HepG2 (cell line): ENCODE measurements around the gene TWNK. TPM values are rescaled to one million over a fixed set of nuclear protein-coding genes. Genes with fewer than 3 reads are reported as not detected.

ENCODE experiments used
- BORCS8-MEF2B ChIP-seq: sonication (generic); formaldehyde crosslinking; IDR thresholded peaks from 2 replicates; pipeline ENCODE4 v1.8.0; 2022; ENCODE audit warnings: mild to moderate bottlenecking, missing genetic modification reagents
- EHMT2 ChIP-seq: fragments of 200-600 bp; sonication (generic); IDR thresholded peaks from 2 replicates; pipeline ENCODE4 v1.7.0; 2017; ENCODE audit warnings: antibody characterized with exemption, low read depth, low read length, borderline replicate concordance
- RCOR2 ChIP-seq: IDR thresholded peaks from 2 replicates; pipeline ENCODE4 v1.6.1; 2016; ENCODE audit warnings: missing biosample characterization, missing genetic modification reagents
- RXRA ChIP-seq: sonication (generic); formaldehyde crosslinking; IDR thresholded peaks from 2 replicates; pipeline ENCODE4 v1.5.1; 2020; ENCODE audit warnings: missing genetic modification reagents
- SRSF9 ChIP-seq: fragments of 200-400 bp; formaldehyde crosslinking; IDR thresholded peaks from 2 replicates; pipeline ENCODE4 v1.6.1; 2018; ENCODE audit warnings: borderline replicate concordance, mild to moderate bottlenecking, low read depth, low read length; ENCODE audit not compliant: insufficient read depth, poor library complexity, severe bottlenecking
- ZFP36 ChIP-seq: fragments of 150-350 bp; IDR thresholded peaks from 2 replicates; pipeline ENCODE4 v1.6.1; 2018; ENCODE audit warnings: borderline replicate concordance, low read length, low read depth; ENCODE audit not compliant: partially characterized antibody
- ZNF263 ChIP-seq: sonication (generic); formaldehyde crosslinking; IDR thresholded peaks from 2 replicates; pipeline ENCODE4 v1.4.0; 2020; ENCODE audit warnings: missing genetic modification reagents
- polyA plus RNA-seq, 8 experiments: library from polyadenylated mRNA; depleted of rRNA in 3 of 8; stranded (reverse) in 7 of 8; unstranded in 1 of 8; fragments of >200 nt; fragmentation: Illumina TruSeq in 4 of 8; extraction: Trizol in 4 of 8; gene quantifications; 2 replicates each; pipeline versions ENCODE4 v1.2.1 to v1.2.3, GENCODE V29; 2011 to 2016; ENCODE audit warnings: low read depth in 4 of 8, missing spikeins in 1 of 8, mixed read lengths in 1 of 8; ENCODE audit not compliant: insufficient read depth in 1 of 8
- total RNA-seq, 5 experiments: library from RNA; depleted of rRNA; stranded (reverse); fragments of >200 nt; fragmentation: Illumina TruSeq; extraction: Trizol; gene quantifications; 2 replicates each; pipeline ENCODE4 v1.2.3, GENCODE V29; 2016; ENCODE audit warnings: low read depth in 1 of 5
- TF ChIP-seq, protein P1 (sequence below): sonication (generic); formaldehyde crosslinking; IDR thresholded peaks from 2 replicates; pipeline ENCODE4 v1.4.0; 2020; ENCODE audit warnings: missing genetic modification reagents
- TF ChIP-seq, protein P2 (sequence below): sonication (generic); formaldehyde crosslinking; IDR thresholded peaks from 2 replicates; pipeline ENCODE4 v1.9.0; 2021; ENCODE audit warnings: mild to moderate bottlenecking, missing genetic modification reagents
- TF ChIP-seq, protein P3 (sequence below): sonication (generic); formaldehyde crosslinking; IDR thresholded peaks from 2 replicates; pipeline ENCODE4 v1.8.0; 2022; ENCODE audit warnings: mild to moderate bottlenecking, missing genetic modification reagents
- TF ChIP-seq, protein P4 (sequence below): sonication (generic); formaldehyde crosslinking; IDR thresholded peaks from 2 replicates; pipeline ENCODE4 v1.4.0; 2020; ENCODE audit warnings: missing genetic modification reagents

TWNK gene
- total and polyA plus RNA-seq, 2 of the 13 experiments (the other 11 are each of a cell fraction or from before 2014, with no cell fraction given) = 10.7 to 16.5 TPM

DNA sequence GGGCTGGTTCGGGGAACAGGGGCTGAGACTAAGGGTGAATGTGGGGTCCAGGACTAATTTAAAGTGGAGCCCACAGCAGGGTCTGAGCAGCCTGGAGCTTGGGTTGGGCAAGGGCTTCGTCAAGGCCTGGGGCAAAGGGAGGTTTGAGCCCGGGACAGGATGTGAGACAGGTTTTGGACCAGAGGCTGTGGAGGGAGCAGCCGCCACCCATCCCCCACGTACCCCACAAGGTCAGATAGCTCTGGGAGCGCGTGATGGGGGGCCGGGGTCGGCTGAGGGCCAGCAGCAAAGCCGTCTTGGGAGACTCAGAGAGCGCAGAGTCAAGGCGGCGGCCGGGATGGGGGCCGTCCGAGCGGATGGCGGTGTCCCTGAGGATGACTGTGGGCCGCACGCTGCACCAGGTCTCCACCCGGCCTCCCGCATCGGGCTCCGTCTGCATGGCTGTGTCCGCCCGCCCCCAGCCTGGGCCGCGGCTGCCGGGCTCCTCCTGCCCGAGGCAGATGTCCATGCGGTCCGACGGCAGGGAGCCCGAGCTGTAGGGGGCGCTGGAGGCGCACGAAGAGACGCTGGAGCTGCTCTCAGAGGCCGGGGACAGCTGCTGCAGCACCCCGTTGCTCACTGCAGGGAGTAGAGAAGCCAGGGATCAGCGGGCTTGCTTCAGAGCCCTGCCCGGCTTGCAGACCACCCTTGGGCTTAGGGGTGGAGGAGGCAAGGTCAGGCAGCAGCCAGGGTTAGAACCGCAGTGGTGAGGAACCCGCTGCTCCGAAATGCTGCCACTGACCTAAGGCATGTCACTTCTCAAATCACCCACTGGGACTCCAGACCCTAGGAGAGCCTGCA is 31.5 kb downstream of the TWNK start (continued):
- TF ChIP-seq, protein P1, sequence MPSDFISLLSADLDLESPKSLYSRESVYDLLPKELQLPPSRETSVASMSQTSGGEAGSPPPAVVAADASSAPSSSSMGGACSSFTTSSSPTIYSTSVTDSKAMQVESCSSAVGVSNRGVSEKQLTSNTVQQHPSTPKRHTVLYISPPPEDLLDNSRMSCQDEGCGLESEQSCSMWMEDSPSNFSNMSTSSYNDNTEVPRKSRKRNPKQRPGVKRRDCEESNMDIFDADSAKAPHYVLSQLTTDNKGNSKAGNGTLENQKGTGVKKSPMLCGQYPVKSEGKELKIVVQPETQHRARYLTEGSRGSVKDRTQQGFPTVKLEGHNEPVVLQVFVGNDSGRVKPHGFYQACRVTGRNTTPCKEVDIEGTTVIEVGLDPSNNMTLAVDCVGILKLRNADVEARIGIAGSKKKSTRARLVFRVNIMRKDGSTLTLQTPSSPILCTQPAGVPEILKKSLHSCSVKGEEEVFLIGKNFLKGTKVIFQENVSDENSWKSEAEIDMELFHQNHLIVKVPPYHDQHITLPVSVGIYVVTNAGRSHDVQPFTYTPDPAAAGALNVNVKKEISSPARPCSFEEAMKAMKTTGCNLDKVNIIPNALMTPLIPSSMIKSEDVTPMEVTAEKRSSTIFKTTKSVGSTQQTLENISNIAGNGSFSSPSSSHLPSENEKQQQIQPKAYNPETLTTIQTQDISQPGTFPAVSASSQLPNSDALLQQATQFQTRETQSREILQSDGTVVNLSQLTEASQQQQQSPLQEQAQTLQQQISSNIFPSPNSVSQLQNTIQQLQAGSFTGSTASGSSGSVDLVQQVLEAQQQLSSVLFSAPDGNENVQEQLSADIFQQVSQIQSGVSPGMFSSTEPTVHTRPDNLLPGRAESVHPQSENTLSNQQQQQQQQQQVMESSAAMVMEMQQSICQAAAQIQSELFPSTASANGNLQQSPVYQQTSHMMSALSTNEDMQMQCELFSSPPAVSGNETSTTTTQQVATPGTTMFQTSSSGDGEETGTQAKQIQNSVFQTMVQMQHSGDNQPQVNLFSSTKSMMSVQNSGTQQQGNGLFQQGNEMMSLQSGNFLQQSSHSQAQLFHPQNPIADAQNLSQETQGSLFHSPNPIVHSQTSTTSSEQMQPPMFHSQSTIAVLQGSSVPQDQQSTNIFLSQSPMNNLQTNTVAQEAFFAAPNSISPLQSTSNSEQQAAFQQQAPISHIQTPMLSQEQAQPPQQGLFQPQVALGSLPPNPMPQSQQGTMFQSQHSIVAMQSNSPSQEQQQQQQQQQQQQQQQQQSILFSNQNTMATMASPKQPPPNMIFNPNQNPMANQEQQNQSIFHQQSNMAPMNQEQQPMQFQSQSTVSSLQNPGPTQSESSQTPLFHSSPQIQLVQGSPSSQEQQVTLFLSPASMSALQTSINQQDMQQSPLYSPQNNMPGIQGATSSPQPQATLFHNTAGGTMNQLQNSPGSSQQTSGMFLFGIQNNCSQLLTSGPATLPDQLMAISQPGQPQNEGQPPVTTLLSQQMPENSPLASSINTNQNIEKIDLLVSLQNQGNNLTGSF (CRISPR knock-in tag) = no peak; the same call in 1 of the 2 replicates
- TF ChIP-seq SRSF9 (no peak), ZFP36 (no peak), RCOR2 (CRISPR knock-in tag) (no peak), EHMT2 (no peak), BORCS8-MEF2B (peak; percentile 76), ZNF263 (CRISPR knock-in tag) (peak; percentile 56; the same call in 1 of the 2 replicates), RXRA (CRISPR knock-in tag) (peak; percentile 78)
- TF ChIP-seq, protein P2, sequence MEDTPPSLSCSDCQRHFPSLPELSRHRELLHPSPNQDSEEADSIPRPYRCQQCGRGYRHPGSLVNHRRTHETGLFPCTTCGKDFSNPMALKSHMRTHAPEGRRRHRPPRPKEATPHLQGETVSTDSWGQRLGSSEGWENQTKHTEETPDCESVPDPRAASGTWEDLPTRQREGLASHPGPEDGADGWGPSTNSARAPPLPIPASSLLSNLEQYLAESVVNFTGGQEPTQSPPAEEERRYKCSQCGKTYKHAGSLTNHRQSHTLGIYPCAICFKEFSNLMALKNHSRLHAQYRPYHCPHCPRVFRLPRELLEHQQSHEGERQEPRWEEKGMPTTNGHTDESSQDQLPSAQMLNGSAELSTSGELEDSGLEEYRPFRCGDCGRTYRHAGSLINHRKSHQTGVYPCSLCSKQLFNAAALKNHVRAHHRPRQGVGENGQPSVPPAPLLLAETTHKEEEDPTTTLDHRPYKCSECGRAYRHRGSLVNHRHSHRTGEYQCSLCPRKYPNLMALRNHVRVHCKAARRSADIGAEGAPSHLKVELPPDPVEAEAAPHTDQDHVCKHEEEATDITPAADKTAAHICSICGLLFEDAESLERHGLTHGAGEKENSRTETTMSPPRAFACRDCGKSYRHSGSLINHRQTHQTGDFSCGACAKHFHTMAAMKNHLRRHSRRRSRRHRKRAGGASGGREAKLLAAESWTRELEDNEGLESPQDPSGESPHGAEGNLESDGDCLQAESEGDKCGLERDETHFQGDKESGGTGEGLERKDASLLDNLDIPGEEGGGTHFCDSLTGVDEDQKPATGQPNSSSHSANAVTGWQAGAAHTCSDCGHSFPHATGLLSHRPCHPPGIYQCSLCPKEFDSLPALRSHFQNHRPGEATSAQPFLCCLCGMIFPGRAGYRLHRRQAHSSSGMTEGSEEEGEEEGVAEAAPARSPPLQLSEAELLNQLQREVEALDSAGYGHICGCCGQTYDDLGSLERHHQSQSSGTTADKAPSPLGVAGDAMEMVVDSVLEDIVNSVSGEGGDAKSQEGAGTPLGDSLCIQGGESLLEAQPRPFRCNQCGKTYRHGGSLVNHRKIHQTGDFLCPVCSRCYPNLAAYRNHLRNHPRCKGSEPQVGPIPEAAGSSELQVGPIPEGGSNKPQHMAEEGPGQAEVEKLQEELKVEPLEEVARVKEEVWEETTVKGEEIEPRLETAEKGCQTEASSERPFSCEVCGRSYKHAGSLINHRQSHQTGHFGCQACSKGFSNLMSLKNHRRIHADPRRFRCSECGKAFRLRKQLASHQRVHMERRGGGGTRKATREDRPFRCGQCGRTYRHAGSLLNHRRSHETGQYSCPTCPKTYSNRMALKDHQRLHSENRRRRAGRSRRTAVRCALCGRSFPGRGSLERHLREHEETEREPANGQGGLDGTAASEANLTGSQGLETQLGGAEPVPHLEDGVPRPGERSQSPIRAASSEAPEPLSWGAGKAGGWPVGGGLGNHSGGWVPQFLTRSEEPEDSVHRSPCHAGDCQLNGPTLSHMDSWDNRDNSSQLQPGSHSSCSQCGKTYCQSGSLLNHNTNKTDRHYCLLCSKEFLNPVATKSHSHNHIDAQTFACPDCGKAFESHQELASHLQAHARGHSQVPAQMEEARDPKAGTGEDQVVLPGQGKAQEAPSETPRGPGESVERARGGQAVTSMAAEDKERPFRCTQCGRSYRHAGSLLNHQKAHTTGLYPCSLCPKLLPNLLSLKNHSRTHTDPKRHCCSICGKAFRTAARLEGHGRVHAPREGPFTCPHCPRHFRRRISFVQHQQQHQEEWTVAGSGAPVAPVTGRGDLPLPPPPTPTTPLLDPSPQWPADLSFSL (CRISPR knock-in tag) = peak; percentile 39; the same call in 1 of the 2 replicates
- TF ChIP-seq, protein P3, sequence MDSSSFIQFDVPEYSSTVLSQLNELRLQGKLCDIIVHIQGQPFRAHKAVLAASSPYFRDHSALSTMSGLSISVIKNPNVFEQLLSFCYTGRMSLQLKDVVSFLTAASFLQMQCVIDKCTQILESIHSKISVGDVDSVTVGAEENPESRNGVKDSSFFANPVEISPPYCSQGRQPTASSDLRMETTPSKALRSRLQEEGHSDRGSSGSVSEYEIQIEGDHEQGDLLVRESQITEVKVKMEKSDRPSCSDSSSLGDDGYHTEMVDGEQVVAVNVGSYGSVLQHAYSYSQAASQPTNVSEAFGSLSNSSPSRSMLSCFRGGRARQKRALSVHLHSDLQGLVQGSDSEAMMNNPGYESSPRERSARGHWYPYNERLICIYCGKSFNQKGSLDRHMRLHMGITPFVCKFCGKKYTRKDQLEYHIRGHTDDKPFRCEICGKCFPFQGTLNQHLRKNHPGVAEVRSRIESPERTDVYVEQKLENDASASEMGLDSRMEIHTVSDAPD (CRISPR knock-in tag) = 0 out of 2 replicates have a peak, but pooled peaks have one; percentile 61
- TF ChIP-seq, protein P4, sequence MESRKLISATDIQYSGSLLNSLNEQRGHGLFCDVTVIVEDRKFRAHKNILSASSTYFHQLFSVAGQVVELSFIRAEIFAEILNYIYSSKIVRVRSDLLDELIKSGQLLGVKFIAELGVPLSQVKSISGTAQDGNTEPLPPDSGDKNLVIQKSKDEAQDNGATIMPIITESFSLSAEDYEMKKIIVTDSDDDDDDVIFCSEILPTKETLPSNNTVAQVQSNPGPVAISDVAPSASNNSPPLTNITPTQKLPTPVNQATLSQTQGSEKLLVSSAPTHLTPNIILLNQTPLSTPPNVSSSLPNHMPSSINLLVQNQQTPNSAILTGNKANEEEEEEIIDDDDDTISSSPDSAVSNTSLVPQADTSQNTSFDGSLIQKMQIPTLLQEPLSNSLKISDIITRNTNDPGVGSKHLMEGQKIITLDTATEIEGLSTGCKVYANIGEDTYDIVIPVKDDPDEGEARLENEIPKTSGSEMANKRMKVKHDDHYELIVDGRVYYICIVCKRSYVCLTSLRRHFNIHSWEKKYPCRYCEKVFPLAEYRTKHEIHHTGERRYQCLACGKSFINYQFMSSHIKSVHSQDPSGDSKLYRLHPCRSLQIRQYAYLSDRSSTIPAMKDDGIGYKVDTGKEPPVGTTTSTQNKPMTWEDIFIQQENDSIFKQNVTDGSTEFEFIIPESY (CRISPR knock-in tag) = 0 out of 2 replicates have a peak, but pooled peaks have one; percentile 10
